ENCODE data around the gene RAB6C.
"Not testable (repeated sequence)": the region's sequence is repeated elsewhere in the genome, so short reads cannot be mapped to it uniquely, and the experiment has no call there.

Gene RAB6C

GRCh38 chr2:129984426-129984825 lies 5.0 kb downstream of the RAB6C start:
- Histone ChIP-seq H3K36me3 (no peaks in the 10 kb centered on the region), H3K27me3 (no peaks in the 10 kb centered on the region), H3K4me1 (no peaks in the 10 kb centered on the region), H3K4me3 (ENCODE audit: low read depth, low read length) (no peak overlapping the region), H3K9me3 (no peaks in the 10 kb centered on the region)
- TF ChIP-seq CTCF (IDR thresholded peaks at IDR 0.05; ENCODE audit: low read depth, low read length): no peak
- DNase-seq: no peak

GRCh38 chr2:129992415-129993006 lies 13.0 kb downstream of the RAB6C start:
- not testable (repeated sequence) for H3K27me3 ChIP-seq; H3K4me3 ChIP-seq (ENCODE audit: low read depth, low read length); H3K36me3 ChIP-seq; DNase-seq; H3K4me1 ChIP-seq; H3K9me3 ChIP-seq

GRCh38 chr2:129993151-129993550 lies 13.7 kb downstream of the RAB6C start:
- H3K27me3 ChIP-seq; H3K4me3 ChIP-seq (ENCODE audit: low read depth, low read length): not testable (repeated sequence)

GRCh38 chr2:129996657-129997237 lies 17.3 kb downstream of the RAB6C start:
- not testable (repeated sequence) for H3K4me1 ChIP-seq, H3K36me3 ChIP-seq, H3K27me3 ChIP-seq, H3K9me3 ChIP-seq
- H3K4me3 ChIP-seq (ENCODE audit: low read depth, low read length): peak overlapping the region; percentile 8; the same call in 1 of the 2 replicates
- peak; percentile 10 for DNase-seq

More at GRCh38 chr2:129993151-129993550, 13.7 kb downstream of the RAB6C start:
- DNase-seq, H3K36me3 ChIP-seq, H3K4me1 ChIP-seq, H3K9me3 ChIP-seq: not testable (repeated sequence)

GRCh38 chr2:129998771-129999170 lies 19.3 kb downstream of the RAB6C start:
- not testable (repeated sequence) for DNase-seq; H3K9me3 ChIP-seq; H3K36me3 ChIP-seq; H3K27me3 ChIP-seq; H3K4me1 ChIP-seq; H3K4me3 ChIP-seq (ENCODE audit: low read depth, low read length)

GRCh38 chr2:130005862-130006261 lies 26.4 kb downstream of the RAB6C start:
- not testable (repeated sequence) for H3K4me3 ChIP-seq (ENCODE audit: low read depth, low read length); H3K9me3 ChIP-seq; DNase-seq; H3K4me1 ChIP-seq; H3K27me3 ChIP-seq; H3K36me3 ChIP-seq

GRCh38 chr2:130016701-130017100 lies 37.2 kb downstream of the RAB6C start:
- H3K27me3 ChIP-seq; H3K36me3 ChIP-seq; DNase-seq; H3K9me3 ChIP-seq; H3K4me3 ChIP-seq (ENCODE audit: low read depth, low read length); H3K4me1 ChIP-seq: not testable (repeated sequence)

- Histone ChIP-seq H3K4me3 (ENCODE audit: low read depth, low read length) (no peak overlapping the region), H3K9me3 (no peaks in the 10 kb centered on the region), H3K4me1 (no peaks in the 10 kb centered on the region), H3K27me3 (no peaks in the 10 kb centered on the region), H3K36me3 (no peaks in the 10 kb centered on the region)
- DNase-seq: no peak
- no peak for TF ChIP-seq CTCF (IDR thresholded peaks at IDR 0.05; ENCODE audit: low read depth, low read length)
Measured at GRCh38 chr2:130019402-130019801, 39.9 kb downstream of the RAB6C start.

- H3K27me3 ChIP-seq; H3K4me1 ChIP-seq; H3K4me3 ChIP-seq (ENCODE audit: low read depth, low read length); DNase-seq; H3K36me3 ChIP-seq; H3K9me3 ChIP-seq: not testable (repeated sequence)
Measured at GRCh38 chr2:130020069-130020468, 40.6 kb downstream of the RAB6C start.

GRCh38 chr2:130025931-130026330 lies 46.5 kb downstream of the RAB6C start:
- not testable (repeated sequence) for H3K9me3 ChIP-seq; H3K4me3 ChIP-seq (ENCODE audit: low read depth, low read length); H3K4me1 ChIP-seq; H3K27me3 ChIP-seq; H3K36me3 ChIP-seq
- peak; percentile 41 for DNase-seq
- peak; percentile 30; the same call in 1 of the 2 replicates for TF ChIP-seq CTCF (IDR thresholded peaks at IDR 0.05; ENCODE audit: low read depth, low read length)
